Liver (tissue), 9 donors: ENCODE results near the gene MAML3. TPM values are rescaled to one million over a fixed set of nuclear protein-coding genes. Genes with fewer than 3 reads are reported as not detected.

ENCODE experiments used
- DNase-seq: peaks from one replicate; pipeline ENCODE4 v3.0.0-alpha.2; 2017; ENCODE audit warnings: low spot score
- H3K27ac ChIP-seq, 2 donors: one replicate each; pipeline ENCODE4 v1.7.0; 2013; ENCODE audit warnings: inconsistent platforms in 2 of 2, low read length in 2 of 2, control low read depth in 1 of 2, low read depth in 1 of 2, mild to moderate bottlenecking in 1 of 2
- H3K27me3 ChIP-seq, 4 donors: one replicate each; pipeline versions ENCODE4 v1.6.1 to v1.7.0; 2013; ENCODE audit warnings: low read length in 3 of 4, inconsistent platforms in 1 of 4, mild to moderate bottlenecking in 1 of 4, moderate library complexity in 1 of 4; ENCODE audit not compliant: control insufficient read depth in 4 of 4, insufficient read depth in 4 of 4
- H3K36me3 ChIP-seq, 4 donors: one replicate each; pipeline versions ENCODE4 v1.6.1 to v1.7.0; 2013; ENCODE audit warnings: low read length in 3 of 4, mild to moderate bottlenecking in 3 of 4, low read depth in 1 of 4, moderate library complexity in 1 of 4; ENCODE audit not compliant: control insufficient read depth in 4 of 4, insufficient read depth in 3 of 4
- H3K4me1 ChIP-seq, 4 donors: one replicate each; pipeline versions ENCODE4 v1.6.1 to v1.7.0; 2013; ENCODE audit warnings: low read length in 3 of 4, mild to moderate bottlenecking in 3 of 4, moderate library complexity in 1 of 4; ENCODE audit not compliant: control insufficient read depth in 4 of 4, insufficient read depth in 4 of 4
- H3K4me3 ChIP-seq, 3 donors: one replicate each; pipeline versions ENCODE4 v1.6.1 to v1.7.0; 2013; ENCODE audit warnings: low read length in 3 of 3, control low read depth in 1 of 3, low read depth in 1 of 3, mild to moderate bottlenecking in 1 of 3
- H3K9ac ChIP-seq, 2 donors: one replicate each; pipeline ENCODE4 v1.7.0; 2013; ENCODE audit warnings: low read length in 2 of 2, mild to moderate bottlenecking in 2 of 2, moderate library complexity in 2 of 2, control low read depth in 1 of 2, low read depth in 1 of 2
- H3K9me3 ChIP-seq, 4 donors: one replicate each; pipeline versions ENCODE4 v1.6.1 to v1.7.0; 2013; ENCODE audit warnings: low read length in 3 of 4; ENCODE audit not compliant: control insufficient read depth in 4 of 4
- EGR1 ChIP-seq, 2 donors: IDR thresholded peaks; 2 replicates each; pipeline ENCODE4 v1.6.1; 2016 to 2018; ENCODE audit warnings: antibody characterized with exemption in 2 of 2, low read depth in 2 of 2
- FOXA1 ChIP-seq: IDR thresholded peaks from 2 replicates; pipeline ENCODE4 v1.6.1; 2016; ENCODE audit warnings: antibody characterized with exemption
- FOXA2 ChIP-seq: IDR thresholded peaks from 2 replicates; pipeline ENCODE4 v1.6.1; 2016; ENCODE audit warnings: antibody characterized with exemption
- HNF4A ChIP-seq, 2 donors: conservative IDR thresholded peaks; 2 replicates each; pipeline ENCODE4 v1.6.1; 2016; ENCODE audit warnings: antibody characterized with exemption in 2 of 2, mild to moderate bottlenecking in 2 of 2
- HNF4G ChIP-seq: IDR thresholded peaks from 2 replicates; pipeline ENCODE4 v1.6.1; 2016; ENCODE audit warnings: antibody characterized with exemption
- RAD21 ChIP-seq, 2 donors: IDR thresholded peaks; 2 replicates each; pipeline ENCODE4 v1.6.1; 2016; ENCODE audit warnings: antibody characterized with exemption in 2 of 2, mild to moderate bottlenecking in 2 of 2
- SP1 ChIP-seq: IDR thresholded peaks from 2 replicates; pipeline ENCODE4 v1.6.1; 2018; ENCODE audit warnings: antibody characterized with exemption, mild to moderate bottlenecking
- TAF1 ChIP-seq: conservative IDR thresholded peaks from 2 replicates; pipeline ENCODE4 v1.6.1; 2016; ENCODE audit warnings: antibody characterized with exemption, mild to moderate bottlenecking
- YY1 ChIP-seq: IDR thresholded peaks from 2 replicates; pipeline ENCODE4 v1.6.1; 2016; ENCODE audit warnings: antibody characterized with exemption, mild to moderate bottlenecking
- WGBS: extraction: QIAGEN DNeasy Blood & Tissue Kit; methylation state at CpG from one replicate; pipeline ENCODE4 v1.1.7; 2013; 5-methylcytosine and 5-hydroxymethylcytosine counted together
- polyA plus RNA-seq, 2 donors: library from polyadenylated mRNA; stranded (reverse) in 1 of 2; unstranded in 1 of 2; fragments of 200-250 nt in 1 of 2; fragments of >200 nt in 1 of 2; fragmentation: Nextera tagmentation in 1 of 2; extraction: Ambion mirVana in 1 of 2; gene quantifications; one replicate each; pipeline versions ENCODE4 v1.2.1 to v1.2.3, GENCODE V29; 2013 to 2015
- total RNA-seq, 2 donors: library from RNA; depleted of rRNA; stranded (reverse); fragments of >200 nt; gene quantifications; one replicate each; pipeline ENCODE4 v1.2.3, GENCODE V29; 2014
- donor health status: healthy.
- donor health status: healthy.
- donor health status: healthy.
- donor health status: healthy.
- donor health status: healthy.

MAML3 gene
- total and polyA plus RNA-seq, 4 donors, result 1.3 to 4.3 (median 2.7) TPM

- H3K27ac ChIP-seq, result no peak overlapping the region
- H3K9ac ChIP-seq, result no peak overlapping the region
- TF ChIP-seq FOXA2, result no peak
- no peaks in the 10 kb centered on the region for H3K36me3 ChIP-seq
- H3K4me3 ChIP-seq, result no peak overlapping the region
- peaks cover 0 to 7% (median 6%) of the 10 kb centered on the region in 4 donors for H3K4me1 ChIP-seq
- H3K9me3 ChIP-seq, result no peaks in the 10 kb centered on the region
- WGBS, result 87% methylated on average over 6 of the region's 6 CpGs
- no peak for DNase-seq
- no peaks in the 10 kb centered on the region for H3K27me3 ChIP-seq
These were observed 379.1 kb downstream of the MAML3 start for GRCh38 chr4:139774759-139775487.

GRCh38 chr4:139773560-139774318 is 380.2 kb downstream of the MAML3 start:
- WGBS, result 60% methylated on average over 6 of the region's 6 CpGs
- Histone ChIP-seq H3K9me3 (no peaks in the 10 kb centered on the region), H3K4me3 (no peak overlapping the region), H3K27ac (no peak overlapping the region), H3K4me1 (peaks cover 0 to 7% (median 6%) of the 10 kb centered on the region in 4 donors), H3K36me3 (no peaks in the 10 kb centered on the region), H3K27me3 (no peaks in the 10 kb centered on the region), H3K9ac (no peak overlapping the region)
- DNase-seq, result no peak
- TF ChIP-seq SP1, result no peak
- peak; percentile 57 for TF ChIP-seq FOXA2
- peak; percentile 18 to 21 for TF ChIP-seq HNF4A (conservative IDR thresholded peaks at IDR 0.05)
- peak; percentile 41 to 45 for TF ChIP-seq EGR1 (IDR thresholded peaks at IDR 0.05; ENCODE audit: low read depth in 2 of 2)

GRCh38 chr4:139770361-139770760 is 383.6 kb downstream of the MAML3 start:
- Histone ChIP-seq H3K4me1 (peaks cover 0 to 7% (median 6%) of the 10 kb centered on the region in 4 donors), H3K27me3 (no peaks in the 10 kb centered on the region), H3K27ac (no peak overlapping the region), H3K9ac (no peak overlapping the region), H3K36me3 (no peaks in the 10 kb centered on the region), H3K9me3 (no peaks in the 10 kb centered on the region), H3K4me3 (no peak overlapping the region)
- 87% methylated on average over 4 of the region's 4 CpGs for WGBS
- no peak for DNase-seq
- TF ChIP-seq SP1, result no peak
- no peak for TF ChIP-seq YY1
- TF ChIP-seq HNF4A (conservative IDR thresholded peaks at IDR 0.05), result no peak
- TF ChIP-seq FOXA1, result no peak

GRCh38 chr4:139769364-139769763 is 384.6 kb downstream of the MAML3 start:
- Histone ChIP-seq H3K9me3 (no peaks in the 10 kb centered on the region), H3K27me3 (no peaks in the 10 kb centered on the region), H3K36me3 (no peaks in the 10 kb centered on the region), H3K4me3 (no peak overlapping the region), H3K27ac (no peak overlapping the region), H3K4me1 (peaks cover 1 to 10% (median 9%) of the 10 kb centered on the region in 4 donors), H3K9ac (no peak overlapping the region)
- no peak for TF ChIP-seq HNF4G
- DNase-seq, result no peak
- 68% methylated on average over 4 of the region's 4 CpGs for WGBS

- H3K9me3 ChIP-seq, result no peaks in the 10 kb centered on the region
- no peak for TF ChIP-seq TAF1
- peak in 1 of 2 donors; percentile 34 for TF ChIP-seq RAD21 (IDR thresholded peaks at IDR 0.05)
- peaks cover 1 to 14% (median 12%) of the 10 kb centered on the region in 4 donors for H3K4me1 ChIP-seq
- no peaks in the 10 kb centered on the region for H3K27me3 ChIP-seq
- no peak overlapping the region for H3K4me3 ChIP-seq
- no peak overlapping the region for H3K27ac ChIP-seq
- no peak overlapping the region for H3K9ac ChIP-seq
- H3K36me3 ChIP-seq, result no peaks in the 10 kb centered on the region
- DNase-seq, result no peak
- WGBS, result 93% methylated on average over 4 of the region's 4 CpGs
These were observed 385.1 kb downstream of the MAML3 start for GRCh38 chr4:139768896-139769295.
